GM21723 (cell line): ENCODE results near the gene FHIT.

Experiments used
- ATAC-seq: cut with Tn5 transposase; IDR thresholded peaks from one replicate; pipeline ENCODE4 v1.9.1; 2021; ENCODE audit warnings: mild to moderate bottlenecking, moderate library complexity; ENCODE audit not compliant: unreplicated experiment

Gene FHIT

GRCh38 chr3:60198179-60198720 is 1053.0 kb downstream of the FHIT start:
- no peak for ATAC-seq

GRCh38 chr3:60192297-60193114 is 1058.7 kb downstream of the FHIT start:
- no peak for ATAC-seq

- ATAC-seq, result no peak
Measured at GRCh38 chr3:60190073-60190472, 1061.2 kb downstream of the FHIT start.

- ATAC-seq, result no peak
Measured at GRCh38 chr3:60189304-60189703, 1061.9 kb downstream of the FHIT start.

- no peak for ATAC-seq
Measured at GRCh38 chr3:60188803-60189202, 1062.4 kb downstream of the FHIT start.

- ATAC-seq, result no peak
Measured at GRCh38 chr3:60187343-60187742, 1063.9 kb downstream of the FHIT start.

- ATAC-seq, result no peak
Measured at GRCh38 chr3:60186359-60186758, 1064.9 kb downstream of the FHIT start.

- no peak for ATAC-seq
Measured at GRCh38 chr3:60185161-60185560, 1066.1 kb downstream of the FHIT start.

GRCh38 chr3:60182697-60183096 is 1068.6 kb downstream of the FHIT start:
- no peak for ATAC-seq

GRCh38 chr3:60178931-60179653 is 1072.2 kb downstream of the FHIT start:
- no peak for ATAC-seq

GRCh38 chr3:60177726-60178125 is 1073.5 kb downstream of the FHIT start:
- ATAC-seq, result no peak

- no peak for ATAC-seq
Measured at GRCh38 chr3:60176614-60177013, 1074.6 kb downstream of the FHIT start.

GRCh38 chr3:60175680-60176079 is 1075.6 kb downstream of the FHIT start:
- no peak for ATAC-seq

GRCh38 chr3:60169755-60170154 is 1081.5 kb downstream of the FHIT start:
- no peak for ATAC-seq

- ATAC-seq, result no peak
Measured at GRCh38 chr3:60167186-60167585, 1084.1 kb downstream of the FHIT start.

GRCh38 chr3:60160822-60161748 is 1090.2 kb downstream of the FHIT start:
- ATAC-seq, result no peak

GRCh38 chr3:60160111-60160821 is 1091.0 kb downstream of the FHIT start:
- ATAC-seq, result no peak

GRCh38 chr3:60158035-60158434 is 1093.2 kb downstream of the FHIT start:
- ATAC-seq, result no peak

- ATAC-seq, result no peak
Measured at GRCh38 chr3:60154011-60154410, 1097.2 kb downstream of the FHIT start.
